GM12878 (cell line): ENCODE measurements around the gene NKIRAS2. TPM values are rescaled to one million over a fixed set of nuclear protein-coding genes. Genes with fewer than 3 reads are reported as not detected.
"Not testable (repeated sequence)": the region's sequence is repeated elsewhere in the genome, so short reads cannot be mapped to it uniquely, and the experiment has no call there.

Experiments
- ATAC-seq: fragments of 200-7000 bp; cut with Tn5 transposase; 3 replicates; pipeline ENCODE4 v1.9.1; 2020; ENCODE audit warnings: mild to moderate bottlenecking, moderate library complexity
- BruUV-seq: library from RNA; stranded (reverse); fragments of 400-500 nt; replicated peaks from 2 replicates; lab custom pipeline; 2021; lab: Mats Ljungman, UMichigan
- CTCF ChIA-PET: fragments of 300-600 bp; sonication (Branson Sonifier 250); formaldehyde crosslinking; extraction: SDS; loops from one replicate; lab custom pipeline; 2021; ENCODE audit warnings: inconsistent platforms; lab: Yijun Ruan, JAX
- POLR2A ChIA-PET: fragments of 350-600 bp; formaldehyde crosslinking; extraction: SDS; loops from one replicate; lab custom pipeline; 2021; ENCODE audit warnings: inconsistent platforms; lab: Charles Lee
- RAD21 ChIA-PET: fragments of 300-600 bp; sonication (Branson Sonifier 250); formaldehyde crosslinking; loops from one replicate; lab custom pipeline; 2023; ENCODE audit warnings: antibody characterized with exemption; ENCODE audit not compliant: unreplicated experiment; lab: Charles Lee
- SMC1A ChIA-PET: fragments of 300-600 bp; sonication (Branson Sonifier 250); formaldehyde crosslinking; loops from one replicate; lab custom pipeline; 2023; ENCODE audit not compliant: unreplicated experiment, uncharacterized antibody; lab: Charles Lee
- DNase-seq: peaks from one replicate; pipeline ENCODE4 v3.0.0-alpha.2; 2011; ENCODE audit warnings: low read depth, low spot score
- FAIRE-seq: peaks from 3 replicates; lab custom pipeline; 2011; peaks lifted over from hg19 to GRCh38; lab: Jason Lieb, UNC
- H2AFZ ChIP-seq: 2 replicates; pipeline ENCODE4 v1.6.0; 2011; ENCODE audit warnings: low read depth, low read length, control low read depth; ENCODE audit not compliant: control insufficient read depth
- H3K27ac ChIP-seq: 2 replicates; pipeline ENCODE4 v1.5.1; 2011; ENCODE audit warnings: control low read depth; ENCODE audit not compliant: control insufficient read depth, insufficient read depth
- H3K27me3 ChIP-seq, 2 experiments: replicated peaks in 1 of 2; 2 replicates each; pipeline versions ENCODE4 v1.6.0 to v1.6.1; 2011; ENCODE audit warnings: low read length in 1 of 2; ENCODE audit not compliant: control insufficient read depth in 2 of 2, insufficient read depth in 2 of 2
- H3K36me3 ChIP-seq, 2 experiments: 2 replicates each; pipeline ENCODE4 v1.5.1; 2011; ENCODE audit warnings: low read length in 1 of 2; ENCODE audit not compliant: control insufficient read depth in 2 of 2, insufficient read depth in 2 of 2
- H3K4me1 ChIP-seq: 2 replicates; pipeline ENCODE4 v1.6.1; 2011; ENCODE audit warnings: mild to moderate bottlenecking, low read length, moderate library complexity, mixed read lengths; ENCODE audit not compliant: control insufficient read depth, insufficient read depth
- H3K4me2 ChIP-seq: 2 replicates; pipeline ENCODE4 v1.6.0; 2011; ENCODE audit warnings: control low read depth; ENCODE audit not compliant: control insufficient read depth, insufficient read depth
- H3K4me3 ChIP-seq: fragments of 200-600 bp; sonication (generic); 2 replicates; pipeline ENCODE4 v1.5.1; 2016
- H3K79me2 ChIP-seq: 2 replicates; pipeline ENCODE4 v1.6.0; 2011; ENCODE audit warnings: low read length; ENCODE audit not compliant: control insufficient read depth, insufficient read depth
- H3K9ac ChIP-seq: 2 replicates; pipeline ENCODE4 v1.8.0; 2011; ENCODE audit warnings: low read length, control low read depth, mixed read lengths; ENCODE audit not compliant: control insufficient read depth, insufficient read depth
- H3K9me3 ChIP-seq: replicated peaks from 3 replicates; pipeline ENCODE4 v1.5.1; 2011; ENCODE audit warnings: mild to moderate bottlenecking, low read length; ENCODE audit not compliant: control insufficient read depth, insufficient read depth
- H4K20me1 ChIP-seq: 2 replicates; pipeline ENCODE4 v1.6.0; 2011; ENCODE audit not compliant: control insufficient read depth, insufficient read depth
- MLLT1 ChIP-seq: fragments of 450-650 bp; IDR thresholded peaks from 2 replicates; pipeline ENCODE4 v1.6.1; 2016; ENCODE audit warnings: mild to moderate bottlenecking
- WGBS: methylation state at CpG from one replicate; pipeline ENCODE4 v1.1.6; 2016; ENCODE audit warnings: low lambda C conversion rate; ENCODE audit not compliant: insufficient replicate concordance, insufficient coverage; ENCODE audit errors: missing lambda C conversion rate; 5-methylcytosine and 5-hydroxymethylcytosine counted together
- in situ Hi-C: fragments of 300-500 bp; cut with MboI; formaldehyde crosslinking; loops from 9 replicates; pipeline ENCODE4 v1.14.3; 2018; ENCODE audit warnings: mixed read lengths
- intact Hi-C: fragments of 100-400 bp; cut with micrococcal nuclease; formaldehyde crosslinking; loops from one replicate; pipeline ENCODE4 v1.14.2; 2022; ENCODE audit not compliant: unreplicated experiment
- polyA plus RNA-seq, 11 experiments: library from polyadenylated mRNA; depleted of rRNA in 4 of 11; unstranded in 6 of 11; stranded (reverse) in 5 of 11; fragments of >200 nt; fragmentation: Nextera tagmentation in 4 of 11; fragmentation: Illumina TruSeq in 1 of 11; extraction: Ambion mirVana in 4 of 11; extraction: Trizol in 1 of 11; gene quantifications; 1 replicate in 1 of 11; 2 replicates in 10 of 11; pipeline versions ENCODE4 v1.2.1 to v1.2.3, GENCODE V29; 2011 to 2016; ENCODE audit warnings: inconsistent platforms in 2 of 11, missing spikeins in 2 of 11, low read depth in 1 of 11
- total RNA-seq, 4 experiments: library from RNA; depleted of rRNA in 3 of 4; stranded (reverse); fragments of >200 nt in 3 of 4; fragmentation: Illumina TruSeq in 1 of 4; extraction: Trizol in 1 of 4; gene quantifications; 2 replicates each; pipeline versions ENCODE4 v1.2.1 to v1.2.3, GENCODE V29; 2013 to 2021

NKIRAS2 gene
- total and polyA plus RNA-seq, 10 of the 15 experiments (the other 5 are each of a cell fraction or from before 2014, with no cell fraction given), result 6.4 to 49.7 (median 27.2) TPM

- Histone ChIP-seq H3K36me3 (peaks cover 0 to 13% of the 10 kb centered on the region in 2 experiments; a peak in 2 of 4 replicates), H3K4me3 (peak overlapping the region; percentile 88), H3K79me2 (peaks cover 34% of the 10 kb centered on the region)
- FAIRE-seq, H4K20me1 ChIP-seq, H3K27me3 ChIP-seq, intact Hi-C loops: not testable (repeated sequence)
- RAD21 ChIA-PET, result interaction anchor here (0.7 to 6.6 kb wide), 3 partner anchors 55 to 95 kb away, joined by 3 to 53 read pairs (median 5); partner anchors contain the start of gene CNP
- in situ Hi-C loops, result loop anchor here (5.0 to 25.0 kb wide), 2 partner anchors 91 to 1191 kb away; partner anchors contain the start of genes DHX58 and TMEM106A
- TF ChIP-seq MLLT1, result 0 out of 2 replicates have a peak, but pooled peaks have one; percentile 35
- TF ChIP-seq, all 136 proteins: peak for 1; not testable (repeated sequence) for 135
- Histone ChIP-seq H3K27ac (peak overlapping the region; percentile 76), H3K4me2 (peak overlapping the region; percentile 36), H3K9ac (peak overlapping the region; percentile 95), H3K4me1 (peaks cover 27% of the 10 kb centered on the region)
- H2AFZ ChIP-seq, DNase-seq, BruUV-seq, ATAC-seq, H3K9me3 ChIP-seq: not testable (repeated sequence)
- ChIA-PET CTCF (interaction anchor here (0.6 to 10.1 kb wide), 16 partner anchors 9 to 187 kb away, joined by 3 to 85 read pairs (median 5); partner anchors contain the start of genes CNP and KCNH4), POLR2A (interaction anchor here (0.6 to 1.1 kb wide), 4 partner anchors 55 to 1164 kb away, joined by 3 to 8 read pairs (median 3); no protein-coding TSS in a partner anchor), SMC1A (interaction anchor here (0.5 to 1.4 kb wide), 7 partner anchors 29 to 160 kb away, joined by 3 to 6 read pairs (median 4); partner anchors contain the start of genes CNP and KCNH4)
- WGBS, result 74% methylated on average over 8 of the region's 8 CpGs
Measured at GRCh38 chr17:42020845-42021244, 955 bp downstream of the NKIRAS2 start.
